GM23338 (cell line): ENCODE results near the gene NCAPD3. TPM values are rescaled to one million over a fixed set of nuclear protein-coding genes. Genes with fewer than 3 reads are reported as not detected.

Source experiments
- ATAC-seq: fragments of 200-7000 bp; cut with Tn5 transposase; 3 replicates; pipeline ENCODE4 v1.9.1; 2020
- DNase-seq: peaks from one replicate; pipeline ENCODE4 v3.0.0-alpha.2; 2015; ENCODE audit warnings: low spot score
- H2AFZ ChIP-seq: fragments of 200-600 bp; sonication (generic); 2 replicates; pipeline ENCODE4 v1.8.0; 2016; ENCODE audit warnings: antibody characterized with exemption, mild to moderate bottlenecking, moderate library complexity
- H3F3A ChIP-seq: fragments of 200-600 bp; sonication (generic); replicated peaks from 2 replicates; pipeline ENCODE4 v1.8.0; 2017; ENCODE audit warnings: antibody characterized with exemption, mixed run types, low read depth
- H3K27ac ChIP-seq: fragments of 200-600 bp; sonication (generic); 2 replicates; pipeline ENCODE4 v1.6.1; 2016; ENCODE audit warnings: low read depth
- H3K27me3 ChIP-seq: fragments of 200-600 bp; sonication (generic); 2 replicates; pipeline ENCODE4 v1.8.0; 2016; ENCODE audit warnings: mild to moderate bottlenecking, mixed run types, moderate library complexity; ENCODE audit not compliant: insufficient read depth
- H3K36me3 ChIP-seq: fragments of 200-600 bp; sonication (generic); 2 replicates; pipeline ENCODE4 v1.8.0; 2016; ENCODE audit warnings: mild to moderate bottlenecking; ENCODE audit not compliant: insufficient read depth
- H3K4me1 ChIP-seq: fragments of 200-600 bp; sonication (generic); 2 replicates; pipeline ENCODE4 v1.8.0; 2016; ENCODE audit warnings: mild to moderate bottlenecking, moderate library complexity; ENCODE audit not compliant: insufficient read depth
- H3K4me2 ChIP-seq: fragments of 200-600 bp; sonication (generic); 2 replicates; pipeline ENCODE4 v1.7.1; 2017; ENCODE audit warnings: mixed run types
- H3K4me3 ChIP-seq: fragments of 200-600 bp; sonication (generic); 2 replicates; pipeline ENCODE4 v1.6.1; 2016; ENCODE audit warnings: mixed run types
- H3K79me2 ChIP-seq: fragments of 200-600 bp; sonication (generic); replicated peaks from 2 replicates; pipeline ENCODE4 v1.8.0; 2017; ENCODE audit warnings: mild to moderate bottlenecking; ENCODE audit not compliant: insufficient read depth
- H3K9me2 ChIP-seq: fragments of 200-600 bp; sonication (generic); 2 replicates; pipeline ENCODE4 v1.8.0; 2017; ENCODE audit not compliant: insufficient read depth
- H4K20me1 ChIP-seq: fragments of 200-600 bp; sonication (generic); replicated peaks from 2 replicates; pipeline ENCODE4 v1.8.0; 2017; ENCODE audit warnings: mild to moderate bottlenecking; ENCODE audit not compliant: insufficient read depth
- H3K27ac Mint-ChIP-seq: 2 replicates; pipeline ENCODE4 v1.8.0; 2020; ENCODE audit warnings: inconsistent platforms, mild to moderate bottlenecking, moderate library complexity, mixed read lengths
- H3K27me3 Mint-ChIP-seq: 3 replicates; pipeline ENCODE4 v1.8.0; 2022; ENCODE audit warnings: low read depth, mild to moderate bottlenecking, moderate library complexity, mixed read lengths, inconsistent platforms; ENCODE audit not compliant: insufficient read depth, poor library complexity
- H3K36me3 Mint-ChIP-seq: 3 replicates; pipeline ENCODE4 v1.8.0; 2021; ENCODE audit warnings: low read depth, mild to moderate bottlenecking, inconsistent platforms, moderate library complexity, mixed read lengths
- H3K4me1 Mint-ChIP-seq: 3 replicates; pipeline ENCODE4 v1.8.0; 2020; ENCODE audit warnings: mild to moderate bottlenecking, inconsistent platforms, mixed read lengths
- H3K4me3 Mint-ChIP-seq: 3 replicates; pipeline ENCODE4 v1.8.0; 2021; ENCODE audit warnings: moderate library complexity, mild to moderate bottlenecking, inconsistent platforms, mixed read lengths
- H3K9me3 Mint-ChIP-seq: 3 replicates; pipeline ENCODE4 v1.8.0; 2020; ENCODE audit warnings: moderate library complexity, mild to moderate bottlenecking, inconsistent platforms, mixed read lengths
- CREB1 ChIP-seq: fragments of 250-450 bp; sonication (Bioruptor Pico); IDR thresholded peaks from 2 replicates; pipeline ENCODE4 v1.5.0; 2020; ENCODE audit warnings: low read depth, mild to moderate bottlenecking, moderate library complexity
- CTCF ChIP-seq, 2 experiments: fragments of 200-600 bp in 1 of 2; sonication (generic) in 1 of 2; conservative IDR thresholded peaks; 2 replicates each; pipeline versions ENCODE4 v1.5.1 to v1.6.1; 2016 to 2017; ENCODE audit warnings: antibody characterized with exemption in 2 of 2, low read depth in 2 of 2, mild to moderate bottlenecking in 2 of 2, moderate library complexity in 1 of 2
- ETS1 ChIP-seq: IDR thresholded peaks from 2 replicates; pipeline ENCODE4 v1.6.1; 2016; ENCODE audit warnings: antibody characterized with exemption
- EZH2 ChIP-seq: fragments of 200-600 bp; sonication (generic); IDR thresholded peaks from one replicate; pipeline ENCODE4 v1.8.0; 2017; ENCODE audit warnings: antibody characterized with exemption, mild to moderate bottlenecking, low read depth; ENCODE audit not compliant: unreplicated experiment
- JUNB ChIP-seq: IDR thresholded peaks from one replicate; pipeline ENCODE4 v1.6.1; 2016; ENCODE audit warnings: antibody characterized with exemption; ENCODE audit not compliant: unreplicated experiment
- NANOG ChIP-seq: IDR thresholded peaks from 2 replicates; pipeline ENCODE4 v1.6.1; 2016; ENCODE audit warnings: antibody characterized with exemption, borderline replicate concordance
- POLR2AphosphoS5 ChIP-seq: IDR thresholded peaks from 2 replicates; pipeline ENCODE4 v1.6.1; 2016; ENCODE audit warnings: antibody characterized with exemption, low read depth
- REST ChIP-seq: IDR thresholded peaks from one replicate; pipeline ENCODE4 v1.6.1; 2018; ENCODE audit warnings: antibody characterized with exemption; ENCODE audit not compliant: unreplicated experiment
- STAT1 ChIP-seq: IDR thresholded peaks from one replicate; pipeline ENCODE4 v1.6.1; 2016; ENCODE audit warnings: antibody characterized with exemption; ENCODE audit not compliant: unreplicated experiment
- ZNF331 ChIP-seq: fragments of 250-450 bp; sonication (Bioruptor Pico); IDR thresholded peaks from 2 replicates; pipeline ENCODE4 v1.5.0; 2020; ENCODE audit warnings: low read depth, mild to moderate bottlenecking, moderate library complexity
- ZNF462 ChIP-seq: fragments of 250-450 bp; sonication (Bioruptor Pico); IDR thresholded peaks from 2 replicates; pipeline ENCODE4 v1.5.0; 2020; ENCODE audit warnings: mild to moderate bottlenecking, moderate library complexity
- polyA plus RNA-seq: library from polyadenylated mRNA; unstranded; fragments of >200 nt; fragmentation: Nextera tagmentation; extraction: Ambion mirVana; gene quantifications from 2 replicates; pipeline ENCODE4 v1.2.1, GENCODE V29; 2016
- total RNA-seq: library from RNA; depleted of rRNA; stranded (reverse); fragments of >200 nt; shearing (Covaris generic); gene quantifications from 2 replicates; pipeline ENCODE4 v1.2.3, GENCODE V29; 2014

NCAPD3 gene
- total and polyA plus RNA-seq, 2 experiments from 2014 or later, result 37.1 to 49.8 TPM

- Histone ChIP-seq H3K27me3 (no peaks in the 10 kb centered on the region), H3F3A (peaks cover 6% of the 10 kb centered on the region; the same call in 1 of the 2 replicates), H3K36me3 (0 out of 2 replicates have a peak, but pooled peaks cover 6% of the 10 kb centered on the region), H3K9me2 (peaks cover 4% of the 10 kb centered on the region; the same call in 1 of the 2 replicates), H3K4me3 (no peak overlapping the region), H2AFZ (no peak overlapping the region), H3K4me2 (no peak overlapping the region), H4K20me1 (peaks cover 4% of the 10 kb centered on the region; the same call in 1 of the 2 replicates), H3K4me1 (no peaks in the 10 kb centered on the region), H3K79me2 (0 out of 2 replicates have a peak, but pooled peaks cover 4% of the 10 kb centered on the region), H3K27ac (no peak overlapping the region)
- H3K36me3 Mint-ChIP-seq, result peaks cover 68% of the 10 kb centered on the region
- ATAC-seq (no peak), DNase-seq (no peak)
- H3K27me3 Mint-ChIP-seq, result peaks cover 16% of the 10 kb centered on the region
- TF ChIP-seq ZNF462, result no peak
- no peak for TF ChIP-seq ZNF331 (CRISPR knock-in tag)
- no peak for TF ChIP-seq EZH2
- no peak for TF ChIP-seq JUNB
- TF ChIP-seq POLR2AphosphoS5, result no peak
- TF ChIP-seq REST, result no peak
- TF ChIP-seq CREB1, result no peak
- no peak for TF ChIP-seq CTCF (conservative IDR thresholded peaks at IDR 0.05; ENCODE audit: low read depth in 2 of 2)
- TF ChIP-seq ETS1, result no peak
- TF ChIP-seq NANOG, result no peak
- no peak for TF ChIP-seq STAT1
- no peak overlapping the region for H3K27ac Mint-ChIP-seq
- peaks cover 4% of the 10 kb centered on the region; the same call in 1 of the 3 replicates for H3K4me1 Mint-ChIP-seq
- no peak overlapping the region for H3K4me3 Mint-ChIP-seq
- H3K9me3 Mint-ChIP-seq, result peaks cover 59% of the 10 kb centered on the region
These were observed 82.7 kb downstream of the NCAPD3 start for GRCh38 chr11:134140961-134141490.
